ENCODE data around the gene OR2H2. TPM values are rescaled to one million over a fixed set of nuclear protein-coding genes. Genes with fewer than 3 reads are reported as not detected.

The OR2H2 gene
- not detected in 2 replicates for polyA plus RNA-seq (2011; rRNA removed)
- polyA minus RNA-seq (2011; rRNA and poly(A)+ RNA removed) = not detected in 2 replicates

DNA sequence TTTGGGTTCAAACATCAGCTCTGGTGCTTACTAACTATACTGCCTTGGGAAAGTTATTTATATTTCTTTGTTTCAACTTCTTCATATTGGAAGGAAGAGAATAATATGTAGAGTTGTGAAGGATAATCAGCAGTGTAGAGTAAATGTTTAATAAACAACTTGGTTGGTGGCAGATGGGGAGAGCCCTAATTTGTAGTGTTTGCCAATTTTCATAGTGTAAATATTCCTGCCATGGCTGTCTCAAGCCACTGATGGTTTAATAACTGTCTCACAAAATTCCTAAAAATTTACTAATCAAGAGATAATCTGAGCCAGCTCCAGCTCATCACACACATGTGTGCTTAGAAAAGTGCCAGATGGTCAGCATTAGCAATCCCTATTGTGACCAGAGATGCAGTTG lies at the start of gene OR2H2:
OR2H2 (plus strand) TSS at position 301 of the 400 bp plus-strand sequence. CDS start 2,824 bp downstream, outside the sequence.
- no peak within 1 kb of the TSS for H3K27ac ChIP-seq (ENCODE audit: low read depth, low read length)
- ChIA-PET CTCF (no interaction called here), POLR2A (no interaction called here)
- no peak for DNase-seq (ENCODE audit: low read depth, low spot score)
- H3K27me3 ChIP-seq (ENCODE audit: control insufficient read depth, insufficient read depth, low read length) = no peaks in the 10 kb centered on the region
- H3K9me3 ChIP-seq (ENCODE audit: control insufficient read depth, insufficient read depth, low read length) = no peaks in the 10 kb centered on the region
- H3K4me3 ChIP-seq (ENCODE audit: low read depth, low read length) = no peak within 1 kb of the TSS
- no peak for TF ChIP-seq CTCF (IDR thresholded peaks at IDR 0.05; ENCODE audit: low read depth, low read length)

- no peak overlapping the region for H3K27ac ChIP-seq (ENCODE audit: low read depth, low read length)
- no peak for TF ChIP-seq CTCF (IDR thresholded peaks at IDR 0.05; ENCODE audit: low read depth, low read length)
Observed at GRCh38 chr6:29537714-29538403, 47.1 kb upstream of the OR2H2 start.

GRCh38 chr6:29547573-29547972 lies 37.3 kb upstream of the OR2H2 start:
- no peak overlapping the region for H3K4me3 ChIP-seq (ENCODE audit: low read depth, low read length)
- TF ChIP-seq CTCF (IDR thresholded peaks at IDR 0.05; ENCODE audit: low read depth, low read length) = no peak
- H3K9me3 ChIP-seq (ENCODE audit: control insufficient read depth, insufficient read depth, low read length) = no peaks in the 10 kb centered on the region
- H3K27me3 ChIP-seq (ENCODE audit: control insufficient read depth, insufficient read depth, low read length) = no peaks in the 10 kb centered on the region
- CTCF ChIA-PET = no interaction called here
- DNase-seq (ENCODE audit: low read depth, low spot score) = no peak
- no peak overlapping the region for H3K27ac ChIP-seq (ENCODE audit: low read depth, low read length)
- POLR2A ChIA-PET = no interaction called here

More at GRCh38 chr6:29537714-29538403, 47.1 kb upstream of the OR2H2 start:
- CTCF ChIA-PET = no interaction called here
- POLR2A ChIA-PET = no interaction called here
- Histone ChIP-seq H3K4me3 (ENCODE audit: low read depth, low read length) (no peak overlapping the region), H3K9me3 (ENCODE audit: control insufficient read depth, insufficient read depth, low read length) (no peaks in the 10 kb centered on the region), H3K27me3 (ENCODE audit: control insufficient read depth, insufficient read depth, low read length) (no peaks in the 10 kb centered on the region)
- no peak for DNase-seq (ENCODE audit: low read depth, low spot score)

DNA sequence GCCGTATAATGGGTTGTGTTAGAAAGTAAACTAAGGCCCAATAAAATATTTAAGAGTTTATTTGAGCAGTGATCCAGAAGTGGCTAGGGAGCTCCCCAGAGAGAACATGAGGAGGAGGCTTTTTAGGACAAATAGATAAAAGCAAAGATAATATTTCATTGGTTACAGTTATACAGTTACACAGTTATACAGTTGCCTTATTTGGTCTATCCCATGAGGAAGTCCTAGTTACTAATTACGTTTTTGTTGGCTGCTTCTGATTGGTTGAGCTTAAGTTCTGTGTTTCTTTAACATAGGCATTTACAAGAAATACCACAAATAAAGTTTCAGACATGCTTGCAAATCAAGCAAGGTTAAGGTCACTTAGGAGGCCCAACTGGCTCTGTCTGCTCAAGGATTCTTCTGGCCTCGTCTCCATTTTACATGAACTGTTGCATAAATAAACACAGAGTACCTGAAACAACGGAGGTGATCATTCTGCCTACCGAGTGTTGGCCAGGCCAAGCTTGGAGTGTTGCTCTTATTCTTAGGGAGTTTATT lies 32.3 kb upstream of the OR2H2 start:
- H3K27me3 ChIP-seq (ENCODE audit: control insufficient read depth, insufficient read depth, low read length) = peaks cover 21% of the 10 kb centered on the region
- H3K4me3 ChIP-seq (ENCODE audit: low read depth, low read length) = no peak overlapping the region
- H3K9me3 ChIP-seq (ENCODE audit: control insufficient read depth, insufficient read depth, low read length) = peaks cover 2% of the 10 kb centered on the region; the same call in 1 of the 2 replicates
- DNase-seq (ENCODE audit: low read depth, low spot score) = peak; percentile 29
- POLR2A ChIA-PET = interaction anchor here (0.8 kb wide), 1 partner anchor 80 kb away, joined by 3 read pairs; the partner anchor contains the start of gene GABBR1
- no peak for TF ChIP-seq CTCF (IDR thresholded peaks at IDR 0.05; ENCODE audit: low read depth, low read length)
- CTCF ChIA-PET = interaction anchor here (1.1 to 1.7 kb wide), 2 partner anchors 36 to 97 kb away, joined by 4 read pairs; no protein-coding TSS in a partner anchor
- H3K27ac ChIP-seq (ENCODE audit: low read depth, low read length) = no peak overlapping the region

Measured in AG04450 (cell line).